IMR-90 (cell line): ENCODE results near the gene OR8B3. TPM values are rescaled to one million over a fixed set of nuclear protein-coding genes. Genes with fewer than 3 reads are reported as not detected.

Experiments
- ATAC-seq: fragments of 200-7000 bp; cut with Tn5 transposase; 2 replicates; pipeline ENCODE4 v1.9.1; 2020; ENCODE audit warnings: low read depth, mild to moderate bottlenecking, moderate library complexity
- BruUV-seq: library from RNA; stranded (reverse); fragments of 400-500 nt; replicated peaks from 2 replicates; lab custom pipeline; 2021; lab: Mats Ljungman, UMichigan
- CTCF ChIA-PET: fragments of 300-600 bp; formaldehyde crosslinking; extraction: SDS; loops from one replicate; lab custom pipeline; 2021; ENCODE audit warnings: antibody characterized with exemption; lab: Yijun Ruan, JAX
- POLR2A ChIA-PET: fragments of 300-600 bp; sonication (Branson Sonifier 250); formaldehyde crosslinking; loops from one replicate; lab custom pipeline; 2022; ENCODE audit warnings: antibody characterized with exemption; ENCODE audit not compliant: unreplicated experiment; lab: Charles Lee
- DNase-seq: peaks from one replicate; pipeline ENCODE4 v3.0.0; 2013
- H2AFZ ChIP-seq: replicated peaks from 2 replicates; pipeline ENCODE3; 2013; ENCODE audit warnings: low read length, mild to moderate bottlenecking; ENCODE audit not compliant: poor library complexity
- H2AK5ac ChIP-seq: 2 replicates; pipeline ENCODE4 v1.6.1; 2013; ENCODE audit warnings: low read depth, low read length, inconsistent platforms
- H2AK9ac ChIP-seq: replicated peaks from 2 replicates; pipeline ENCODE3; 2013; ENCODE audit warnings: mild to moderate bottlenecking, low read depth, low read length, moderate library complexity; ENCODE audit not compliant: poor library complexity
- H2BK120ac ChIP-seq: 2 replicates; pipeline ENCODE4 v1.6.1; 2013; ENCODE audit warnings: low read depth, low read length, inconsistent platforms
- H2BK15ac ChIP-seq: 3 replicates; pipeline ENCODE4 v1.6.1; 2013; ENCODE audit warnings: low read depth, low read length, inconsistent platforms
- H2BK20ac ChIP-seq: 2 replicates; pipeline ENCODE4 v1.6.1; 2013; ENCODE audit warnings: low read depth, mild to moderate bottlenecking, inconsistent platforms, low read length, moderate library complexity
- H2BK5ac ChIP-seq: 2 replicates; pipeline ENCODE4 v1.6.1; 2013; ENCODE audit warnings: mild to moderate bottlenecking, low read depth, low read length, inconsistent platforms; ENCODE audit not compliant: poor library complexity, severe bottlenecking
- H3K14ac ChIP-seq: replicated peaks from 2 replicates; pipeline ENCODE4 v1.6.1; 2013; ENCODE audit warnings: low read depth, low read length, inconsistent platforms
- H3K18ac ChIP-seq: 2 replicates; pipeline ENCODE4 v1.6.1; 2013; ENCODE audit warnings: low read depth, low read length, control low read depth
- H3K23ac ChIP-seq: 2 replicates; pipeline ENCODE4 v1.6.1; 2013; ENCODE audit warnings: low read depth, low read length, inconsistent platforms
- H3K27ac ChIP-seq: 2 replicates; pipeline ENCODE4 v1.5.1; 2013; ENCODE audit warnings: mild to moderate bottlenecking, control low read depth, low read length; ENCODE audit not compliant: insufficient read depth
- H3K27me3 ChIP-seq: 2 replicates; pipeline ENCODE4 v1.6.1; 2013; ENCODE audit warnings: low read length; ENCODE audit not compliant: control insufficient read depth, insufficient read depth
- H3K36me3 ChIP-seq: 2 replicates; pipeline ENCODE4 v1.6.1; 2013; ENCODE audit warnings: low read length, mixed read lengths; ENCODE audit not compliant: control insufficient read depth, insufficient read depth
- H3K4ac ChIP-seq: 2 replicates; pipeline ENCODE4 v1.6.1; 2013; ENCODE audit warnings: low read depth, low read length, inconsistent platforms
- H3K4me1 ChIP-seq: 2 replicates; pipeline ENCODE4 v1.6.1; 2013; ENCODE audit warnings: low read length, mixed read lengths; ENCODE audit not compliant: control insufficient read depth, insufficient read depth
- H3K4me2 ChIP-seq: 2 replicates; pipeline ENCODE4 v1.6.1; 2013; ENCODE audit warnings: low read depth, mild to moderate bottlenecking, control low read depth, low read length, moderate library complexity
- H3K4me3 ChIP-seq: 2 replicates; pipeline ENCODE4 v1.5.1; 2013; ENCODE audit warnings: low read depth, mild to moderate bottlenecking, control low read depth, low read length, moderate library complexity; ENCODE audit not compliant: insufficient read depth
- H3K56ac ChIP-seq: 2 replicates; pipeline ENCODE4 v1.6.1; 2013; ENCODE audit warnings: low read length, inconsistent platforms; ENCODE audit not compliant: insufficient read depth; ENCODE audit errors: extremely low read depth
- H3K79me1 ChIP-seq, 2 experiments: 2 replicates each; pipeline ENCODE4 v1.6.1; 2013; ENCODE audit warnings: low read length in 2 of 2, inconsistent platforms in 1 of 2, low read depth in 1 of 2
- H3K9ac ChIP-seq: 2 replicates; pipeline ENCODE4 v1.6.1; 2013; ENCODE audit warnings: low read depth, low read length, control low read depth
- H3K9me1 ChIP-seq: 2 replicates; pipeline ENCODE4 v1.6.1; 2013; ENCODE audit warnings: low read length, inconsistent platforms; ENCODE audit not compliant: insufficient read depth
- H3K9me3 ChIP-seq: 2 replicates; pipeline ENCODE4 v1.6.1; 2013; ENCODE audit warnings: low read length; ENCODE audit not compliant: control insufficient read depth, insufficient read depth
- H4K20me1 ChIP-seq: 2 replicates; pipeline ENCODE4 v1.6.1; 2013; ENCODE audit warnings: low read length, inconsistent platforms; ENCODE audit not compliant: insufficient read depth
- H4K5ac ChIP-seq: 2 replicates; pipeline ENCODE4 v1.6.1; 2013; ENCODE audit warnings: mild to moderate bottlenecking, low read depth, low read length, control low read depth
- H4K8ac ChIP-seq, 2 experiments: 2 replicates each; pipeline ENCODE4 v1.6.1; 2013; ENCODE audit warnings: low read depth in 2 of 2, low read length in 2 of 2, control low read depth in 1 of 2, inconsistent platforms in 1 of 2
- H4K91ac ChIP-seq: 2 replicates; pipeline ENCODE4 v1.6.1; 2013; ENCODE audit warnings: low read depth, low read length, inconsistent platforms; ENCODE audit not compliant: insufficient read depth
- BHLHE40 ChIP-seq: fragments of 150-350 bp; IDR thresholded peaks from 2 replicates; pipeline ENCODE4 v1.6.1; 2016; ENCODE audit warnings: mild to moderate bottlenecking, low read depth, low read length
- CHD1 ChIP-seq: IDR thresholded peaks from 2 replicates; pipeline ENCODE4 v1.6.1; 2012; ENCODE audit warnings: low read depth, low read length, improper control_type of control experiment
- ELK1 ChIP-seq: fragments of 150-350 bp; IDR thresholded peaks from 2 replicates; pipeline ENCODE4 v1.6.1; 2016; ENCODE audit warnings: low read depth, mild to moderate bottlenecking, low read length, moderate library complexity, borderline replicate concordance
- FOS ChIP-seq: fragments of 150-350 bp; IDR thresholded peaks from 2 replicates; pipeline ENCODE4 v1.6.1; 2016; ENCODE audit warnings: low read depth, low read length
- MAFK ChIP-seq: IDR thresholded peaks from 2 replicates; pipeline ENCODE4 v1.6.1; 2012; ENCODE audit warnings: low read depth, low read length, improper control_type of control experiment
- MAZ ChIP-seq: IDR thresholded peaks from 2 replicates; pipeline ENCODE4 v1.6.1; 2012; ENCODE audit warnings: low read depth, mild to moderate bottlenecking, low read length, improper control_type of control experiment, moderate library complexity, borderline replicate concordance
- NFE2L2 ChIP-seq: fragments of 150-350 bp; IDR thresholded peaks from 2 replicates; pipeline ENCODE4 v1.6.1; 2016; ENCODE audit warnings: low read depth, mild to moderate bottlenecking, low read length
- POLR2A ChIP-seq: IDR thresholded peaks from 2 replicates; pipeline ENCODE4 v1.6.1; 2012; ENCODE audit warnings: mild to moderate bottlenecking, low read depth, low read length
- RAD21 ChIP-seq: IDR thresholded peaks from 2 replicates; pipeline ENCODE4 v1.6.1; 2012; ENCODE audit warnings: low read length, improper control_type of control experiment
- RCOR1 ChIP-seq: IDR thresholded peaks from 2 replicates; pipeline ENCODE4 v1.6.1; 2012; ENCODE audit warnings: mild to moderate bottlenecking, low read length, improper control_type of control experiment; ENCODE audit not compliant: insufficient replicate concordance
- RFX5 ChIP-seq: IDR thresholded peaks from 2 replicates; pipeline ENCODE4 v1.8.0; 2012; ENCODE audit warnings: low read depth, mild to moderate bottlenecking, low read length, moderate library complexity
- SMC3 ChIP-seq: fragments of 150-350 bp; IDR thresholded peaks from 2 replicates; pipeline ENCODE4 v1.6.1; 2016; ENCODE audit warnings: low read depth, mild to moderate bottlenecking, antibody characterized with exemption, low read length, moderate library complexity
- WGBS, 2 experiments: methylation state at CpG; one replicate each; pipeline versions ENCODE4 v1.1.5 to v1.1.7; 2013; ENCODE audit warnings: missing lambda C conversion rate in 2 of 2; ENCODE audit not compliant: insufficient read length in 1 of 2; ENCODE audit errors: extremely low coverage in 2 of 2; 5-methylcytosine and 5-hydroxymethylcytosine counted together
- dilution Hi-C: fragments of 300-500 bp; cut with HindIII; formaldehyde crosslinking; loops from one replicate; pipeline ENCODE4 v1.14.3; 2018; ENCODE audit warnings: low sequenced_read_pairs; ENCODE audit not compliant: unreplicated experiment
- in situ Hi-C: fragments of 300-500 bp; cut with MboI; formaldehyde crosslinking; loops from 3 replicates; pipeline ENCODE4 v1.14.3; 2019; ENCODE audit warnings: low sequenced_read_pairs, inconsistent platforms, mixed read lengths
- intact Hi-C: fragments of 100-400 bp; cut with micrococcal nuclease; formaldehyde crosslinking; loops from 2 replicates; pipeline ENCODE4 v1.10.0; 2022
- polyA plus RNA-seq, 3 experiments: library from polyadenylated mRNA; depleted of rRNA; stranded (reverse); fragments of >200 nt; gene quantifications; 2 replicates each; pipeline ENCODE4 v1.2.3, GENCODE V29; 2012; ENCODE audit warnings: low replicate concordance in 1 of 3
- total RNA-seq: library from RNA; depleted of rRNA; stranded (reverse); fragments of >200 nt; gene quantifications from 2 replicates; pipeline ENCODE4 v1.2.3, GENCODE V29; 2012
- TF ChIP-seq, protein P1 (sequence below): fragments of 150-350 bp; IDR thresholded peaks from 2 replicates; pipeline ENCODE4 v1.6.1; 2017; ENCODE audit warnings: mild to moderate bottlenecking, antibody characterized with exemption, low read length, low read depth
- TF ChIP-seq, protein P2 (sequence below): conservative IDR thresholded peaks from 2 replicates; pipeline ENCODE4 v1.5.1; 2012; ENCODE audit warnings: mild to moderate bottlenecking, low read depth, low read length, improper control_type of control experiment

Gene OR8B3
- total and polyA plus RNA-seq, 2 of the 4 experiments (the other 2 are of a cell fraction): not detected

GRCh38 chr11:124409906-124410305 lies 11.1 kb upstream of the OR8B3 start:
- Histone ChIP-seq H3K4me3 (no peak overlapping the region), H3K18ac (no peak overlapping the region), H3K27me3 (peaks cover 11% of the 10 kb centered on the region), H3K27ac (no peak overlapping the region), H2AK9ac (no peak overlapping the region), H4K8ac (no peak overlapping the region), H3K9me1 (no peaks in the 10 kb centered on the region), H3K4me2 (no peak overlapping the region), H3K79me1 (no peaks in the 10 kb centered on the region), H3K4ac (no peak overlapping the region), H3K36me3 (no peaks in the 10 kb centered on the region), H2BK15ac (no peak overlapping the region), H2BK5ac (no peak overlapping the region), H2BK20ac (no peak overlapping the region), H3K9me3 (no peaks in the 10 kb centered on the region), H2AK5ac (no peak overlapping the region), H4K5ac (no peak overlapping the region), H2AFZ (no peak overlapping the region), H3K14ac (no peak overlapping the region), H3K23ac (no peak overlapping the region), H3K56ac (no peak overlapping the region), H3K4me1 (peaks cover 3% of the 10 kb centered on the region; the same call in 1 of the 2 replicates), H4K91ac (no peak overlapping the region), H3K9ac (no peak overlapping the region), H2BK120ac (no peak overlapping the region), H4K20me1 (no peaks in the 10 kb centered on the region)
- TF ChIP-seq, protein P1, sequence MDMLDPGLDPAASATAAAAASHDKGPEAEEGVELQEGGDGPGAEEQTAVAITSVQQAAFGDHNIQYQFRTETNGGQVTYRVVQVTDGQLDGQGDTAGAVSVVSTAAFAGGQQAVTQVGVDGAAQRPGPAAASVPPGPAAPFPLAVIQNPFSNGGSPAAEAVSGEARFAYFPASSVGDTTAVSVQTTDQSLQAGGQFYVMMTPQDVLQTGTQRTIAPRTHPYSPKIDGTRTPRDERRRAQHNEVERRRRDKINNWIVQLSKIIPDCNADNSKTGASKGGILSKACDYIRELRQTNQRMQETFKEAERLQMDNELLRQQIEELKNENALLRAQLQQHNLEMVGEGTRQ: no peak
- TF ChIP-seq, protein P2, sequence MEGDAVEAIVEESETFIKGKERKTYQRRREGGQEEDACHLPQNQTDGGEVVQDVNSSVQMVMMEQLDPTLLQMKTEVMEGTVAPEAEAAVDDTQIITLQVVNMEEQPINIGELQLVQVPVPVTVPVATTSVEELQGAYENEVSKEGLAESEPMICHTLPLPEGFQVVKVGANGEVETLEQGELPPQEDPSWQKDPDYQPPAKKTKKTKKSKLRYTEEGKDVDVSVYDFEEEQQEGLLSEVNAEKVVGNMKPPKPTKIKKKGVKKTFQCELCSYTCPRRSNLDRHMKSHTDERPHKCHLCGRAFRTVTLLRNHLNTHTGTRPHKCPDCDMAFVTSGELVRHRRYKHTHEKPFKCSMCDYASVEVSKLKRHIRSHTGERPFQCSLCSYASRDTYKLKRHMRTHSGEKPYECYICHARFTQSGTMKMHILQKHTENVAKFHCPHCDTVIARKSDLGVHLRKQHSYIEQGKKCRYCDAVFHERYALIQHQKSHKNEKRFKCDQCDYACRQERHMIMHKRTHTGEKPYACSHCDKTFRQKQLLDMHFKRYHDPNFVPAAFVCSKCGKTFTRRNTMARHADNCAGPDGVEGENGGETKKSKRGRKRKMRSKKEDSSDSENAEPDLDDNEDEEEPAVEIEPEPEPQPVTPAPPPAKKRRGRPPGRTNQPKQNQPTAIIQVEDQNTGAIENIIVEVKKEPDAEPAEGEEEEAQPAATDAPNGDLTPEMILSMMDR: no peak
- TF ChIP-seq NFE2L2 (no peak), FOS (no peak), RCOR1 (no peak), BHLHE40 (no peak), MAFK (no peak), CHD1 (no peak), ELK1 (no peak), MAZ (no peak), POLR2A (no peak), RFX5 (no peak), SMC3 (no peak), RAD21 (no peak)
- in situ Hi-C loops: loop anchor here (25.0 kb wide), 1 partner anchor 402 kb away; the partner anchor contains the start of gene MSANTD2
- 81% methylated on average over 2 of the region's 7 CpGs; no CpG with 5 or more reads in 1 of the 2 experiments for WGBS, 2 experiments
- intact Hi-C loops: loop anchor here (10.0 kb wide), 1 partner anchor 455 kb away; the partner anchor contains the start of gene ROBO3
- dilution Hi-C loops: no loop called here
- ATAC-seq: no peak
- ChIA-PET CTCF (interaction anchor here (2.9 kb wide), 1 partner anchor 8 kb away, joined by 11 read pairs; no protein-coding TSS in a partner anchor), POLR2A (no interaction called here)
- no TSS peak for BruUV-seq
- DNase-seq: no peak
